C4-2B (cell line): ENCODE data around the gene RNASE3.
"Not testable (repeated sequence)": the region's sequence is repeated elsewhere in the genome, so short reads cannot be mapped to it uniquely, and the experiment has no call there.

Experiments
- CTCF ChIP-seq: fragments of 450-650 bp; conservative IDR thresholded peaks from 2 replicates; pipeline ENCODE4 v1.5.1; 2017; ENCODE audit warnings: mild to moderate bottlenecking
- ZFX ChIP-seq: fragments of 450-650 bp; IDR thresholded peaks from 2 replicates; pipeline ENCODE4 v1.6.1; 2017

GRCh38 chr14:20895322-20895721 lies 4.1 kb downstream of the RNASE3 start:
- not testable (repeated sequence) for TF ChIP-seq CTCF, ZFX
